Activated CD4-positive, alpha-beta T cell treated with anti-CD3 and anti-CD28 coated beads, Interleukin-2, amount 10 ng/mL, durations not matched to agents 24 days and 14 days (primary cell): ENCODE measurements around the gene DUSP14. TPM values are rescaled to one million over a fixed set of nuclear protein-coding genes. Genes with fewer than 3 reads are reported as not detected.

Experiments used
- DNase-seq: peaks from one replicate; pipeline ENCODE4 v3.0.0; 2022
- H3K27ac Mint-ChIP-seq: one replicate; pipeline ENCODE4 v1.8.0; 2022; ENCODE audit warnings: mild to moderate bottlenecking, mixed read lengths
- H3K27me3 Mint-ChIP-seq: one replicate; pipeline ENCODE4 v1.8.0; 2022; ENCODE audit warnings: mixed read lengths
- H3K36me3 Mint-ChIP-seq: one replicate; pipeline ENCODE4 v1.8.0; 2022; ENCODE audit warnings: low read depth, mild to moderate bottlenecking, mixed read lengths
- H3K4me1 Mint-ChIP-seq: one replicate; pipeline ENCODE4 v1.8.0; 2021; ENCODE audit warnings: mixed read lengths
- H3K4me3 Mint-ChIP-seq: one replicate; pipeline ENCODE4 v1.8.0; 2022; ENCODE audit warnings: mild to moderate bottlenecking, moderate library complexity, mixed read lengths
- H3K9me3 Mint-ChIP-seq: one replicate; pipeline ENCODE4 v1.8.0; 2021; ENCODE audit warnings: mixed read lengths
- intact Hi-C: fragments of 100-400 bp; cut with micrococcal nuclease; formaldehyde crosslinking; loops from one replicate; pipeline ENCODE4 v1.15.1; 2023
- total RNA-seq: library from RNA; stranded (reverse); gene quantifications from 2 replicates; pipeline ENCODE4 v1.2.3, GENCODE V29; 2022

The DUSP14 gene
- total RNA-seq, 1 donor from 2014 or later: 18.7 TPM

- DNase-seq: no peak
- Mint-ChIP-seq H3K27me3 (no peaks in the 10 kb centered on the region), H3K4me1 (peaks cover 7% of the 10 kb centered on the region), H3K4me3 (no peak overlapping the region), H3K9me3 (no peaks in the 10 kb centered on the region), H3K36me3 (peaks cover 34% of the 10 kb centered on the region), H3K27ac (no peak overlapping the region)
- intact Hi-C loops: no loop called here
Measured at GRCh38 chr17:37512442-37513068, 22.9 kb downstream of the DUSP14 start.

- Mint-ChIP-seq H3K4me1 (peaks cover 7% of the 10 kb centered on the region), H3K4me3 (no peak overlapping the region), H3K27ac (no peak overlapping the region), H3K36me3 (peaks cover 44% of the 10 kb centered on the region), H3K27me3 (no peaks in the 10 kb centered on the region), H3K9me3 (no peaks in the 10 kb centered on the region)
- no peak for DNase-seq
- intact Hi-C loops: no loop called here
Measured at GRCh38 chr17:37513711-37514110, 24.0 kb downstream of the DUSP14 start.

- no peak for DNase-seq
- Mint-ChIP-seq H3K9me3 (no peaks in the 10 kb centered on the region), H3K4me3 (no peak overlapping the region), H3K4me1 (peaks cover 7% of the 10 kb centered on the region), H3K27me3 (no peaks in the 10 kb centered on the region), H3K36me3 (peaks cover 57% of the 10 kb centered on the region), H3K27ac (no peak overlapping the region)
- intact Hi-C loops: no loop called here
Measured at GRCh38 chr17:37516127-37516571, 26.5 kb downstream of the DUSP14 start.

GRCh38 chr17:37517881-37518280 lies 28.2 kb downstream of the DUSP14 start:
- intact Hi-C loops: no loop called here
- no peak overlapping the region for H3K27ac Mint-ChIP-seq
- H3K36me3 Mint-ChIP-seq: peaks cover 57% of the 10 kb centered on the region
- no peak overlapping the region for H3K4me3 Mint-ChIP-seq
- DNase-seq: no peak
- peaks cover 8% of the 10 kb centered on the region for H3K4me1 Mint-ChIP-seq
- H3K9me3 Mint-ChIP-seq: no peaks in the 10 kb centered on the region
- H3K27me3 Mint-ChIP-seq: no peaks in the 10 kb centered on the region

GRCh38 chr17:37518826-37519225 lies 29.1 kb downstream of the DUSP14 start:
- Mint-ChIP-seq H3K4me1 (peaks cover 13% of the 10 kb centered on the region), H3K9me3 (no peaks in the 10 kb centered on the region), H3K4me3 (no peak overlapping the region), H3K27ac (peak overlapping the region; percentile 34), H3K27me3 (no peaks in the 10 kb centered on the region), H3K36me3 (peaks cover 55% of the 10 kb centered on the region)
- intact Hi-C loops: no loop called here
- no peak for DNase-seq

GRCh38 chr17:37519251-37519985 lies 29.7 kb downstream of the DUSP14 start:
- H3K36me3 Mint-ChIP-seq: peaks cover 56% of the 10 kb centered on the region
- H3K27ac Mint-ChIP-seq: peak overlapping the region; percentile 54
- H3K9me3 Mint-ChIP-seq: no peaks in the 10 kb centered on the region
- no peaks in the 10 kb centered on the region for H3K27me3 Mint-ChIP-seq
- intact Hi-C loops: no loop called here
- H3K4me3 Mint-ChIP-seq: no peak overlapping the region
- DNase-seq: no peak
- peaks cover 16% of the 10 kb centered on the region for H3K4me1 Mint-ChIP-seq

- Mint-ChIP-seq H3K4me3 (no peak overlapping the region), H3K4me1 (peaks cover 17% of the 10 kb centered on the region), H3K9me3 (no peaks in the 10 kb centered on the region), H3K27ac (no peak overlapping the region), H3K27me3 (no peaks in the 10 kb centered on the region), H3K36me3 (peaks cover 59% of the 10 kb centered on the region)
- intact Hi-C loops: no loop called here
- DNase-seq: no peak
Measured at GRCh38 chr17:37520174-37520573, 30.5 kb downstream of the DUSP14 start.

GRCh38 chr17:37521821-37522220 lies 32.1 kb downstream of the DUSP14 start:
- H3K36me3 Mint-ChIP-seq: peaks cover 56% of the 10 kb centered on the region
- peaks cover 17% of the 10 kb centered on the region for H3K4me1 Mint-ChIP-seq
- no peak for DNase-seq
- H3K27me3 Mint-ChIP-seq: no peaks in the 10 kb centered on the region
- no peak overlapping the region for H3K4me3 Mint-ChIP-seq
- H3K9me3 Mint-ChIP-seq: no peaks in the 10 kb centered on the region
- H3K27ac Mint-ChIP-seq: peak overlapping the region; percentile 29
- intact Hi-C loops: no loop called here

GRCh38 chr17:37523715-37524219 lies 34.1 kb downstream of the DUSP14 start:
- Mint-ChIP-seq H3K27me3 (no peaks in the 10 kb centered on the region), H3K9me3 (no peaks in the 10 kb centered on the region), H3K4me3 (no peak overlapping the region), H3K36me3 (peaks cover 45% of the 10 kb centered on the region), H3K27ac (peak overlapping the region; percentile 59), H3K4me1 (peaks cover 17% of the 10 kb centered on the region)
- intact Hi-C loops: no loop called here
- DNase-seq: no peak

GRCh38 chr17:37527249-37527851 lies 37.7 kb downstream of the DUSP14 start:
- Mint-ChIP-seq H3K27me3 (no peaks in the 10 kb centered on the region), H3K36me3 (peaks cover 42% of the 10 kb centered on the region), H3K4me1 (peaks cover 9% of the 10 kb centered on the region), H3K4me3 (no peak overlapping the region), H3K9me3 (no peaks in the 10 kb centered on the region), H3K27ac (no peak overlapping the region)
- intact Hi-C loops: no loop called here
- DNase-seq: peak; percentile 73

GRCh38 chr17:37530420-37530819 lies 40.7 kb downstream of the DUSP14 start:
- no peaks in the 10 kb centered on the region for H3K27me3 Mint-ChIP-seq
- intact Hi-C loops: no loop called here

GRCh38 chr17:37532756-37533155 lies 43.1 kb downstream of the DUSP14 start:
- Mint-ChIP-seq H3K9me3 (no peaks in the 10 kb centered on the region), H3K27ac (no peak overlapping the region), H3K36me3 (peaks cover 49% of the 10 kb centered on the region), H3K4me1 (no peaks in the 10 kb centered on the region), H3K4me3 (no peak overlapping the region), H3K27me3 (no peaks in the 10 kb centered on the region)
- intact Hi-C loops: no loop called here
- no peak for DNase-seq

More at GRCh38 chr17:37530420-37530819, 40.7 kb downstream of the DUSP14 start:
- H3K4me3 Mint-ChIP-seq: no peak overlapping the region
- peaks cover 36% of the 10 kb centered on the region for H3K36me3 Mint-ChIP-seq
- H3K4me1 Mint-ChIP-seq: no peaks in the 10 kb centered on the region
- peak overlapping the region; percentile 7 for H3K27ac Mint-ChIP-seq
- no peaks in the 10 kb centered on the region for H3K9me3 Mint-ChIP-seq
- no peak for DNase-seq

- no peaks in the 10 kb centered on the region for H3K9me3 Mint-ChIP-seq
- no peak overlapping the region for H3K4me3 Mint-ChIP-seq
- no peak for DNase-seq
- H3K36me3 Mint-ChIP-seq: peaks cover 60% of the 10 kb centered on the region
- no peaks in the 10 kb centered on the region for H3K4me1 Mint-ChIP-seq
- no peaks in the 10 kb centered on the region for H3K27me3 Mint-ChIP-seq
- intact Hi-C loops: no loop called here
- H3K27ac Mint-ChIP-seq: no peak overlapping the region
Measured at GRCh38 chr17:37535906-37536305, 46.2 kb downstream of the DUSP14 start.

- Mint-ChIP-seq H3K9me3 (no peaks in the 10 kb centered on the region), H3K27me3 (no peaks in the 10 kb centered on the region), H3K4me1 (no peaks in the 10 kb centered on the region), H3K27ac (no peak overlapping the region), H3K36me3 (peaks cover 61% of the 10 kb centered on the region), H3K4me3 (no peak overlapping the region)
- intact Hi-C loops: no loop called here
- DNase-seq: no peak
Measured at GRCh38 chr17:37538981-37539659, 49.4 kb downstream of the DUSP14 start.
